Right forelimb (tissue), 1 donor: ENCODE results near the gene FAM234B.

Source experiments
- DNase-seq: peaks from one replicate; pipeline ENCODE4 v3.0.0-alpha.2; 2018

The FAM234B gene

GRCh38 chr12:13094367-13094766, 50.2 kb downstream of the FAM234B start:
- no peak for DNase-seq

GRCh38 chr12:13095266-13095995, 51.2 kb downstream of the FAM234B start:
- no peak for DNase-seq

GRCh38 chr12:13097491-13098011, 53.4 kb downstream of the FAM234B start:
- DNase-seq, result peak; percentile 67

- DNase-seq, result no peak
Observed at GRCh38 chr12:13099066-13099843, 55.1 kb downstream of the FAM234B start.

GRCh38 chr12:13099844-13100604, 55.8 kb downstream of the FAM234B start:
- DNase-seq, result no peak

GRCh38 chr12:13100605-13100881, 56.4 kb downstream of the FAM234B start:
- no peak for DNase-seq

GRCh38 chr12:13100882-13101769, 56.9 kb downstream of the FAM234B start:
- peak; percentile 93 for DNase-seq

- no peak for DNase-seq
Observed at GRCh38 chr12:13101821-13102375, 57.7 kb downstream of the FAM234B start.

GRCh38 chr12:13102461-13103195, 58.4 kb downstream of the FAM234B start:
- DNase-seq, result no peak

- no peak for DNase-seq
Observed at GRCh38 chr12:13103391-13104033, 59.3 kb downstream of the FAM234B start, which contains the start of gene GSG1. Gene GSG1 (minus strand): TSS chr12:13103667. CDS start chr12:13103512, 155 bp downstream.

- DNase-seq, result no peak
Observed at GRCh38 chr12:13104409-13104808, 60.2 kb downstream of the FAM234B start.

- DNase-seq, result no peak
Observed at GRCh38 chr12:13105781-13106180, 61.6 kb downstream of the FAM234B start.

GRCh38 chr12:13106666-13107065, 62.5 kb downstream of the FAM234B start:
- DNase-seq, result no peak

GRCh38 chr12:13112968-13113367, 68.8 kb downstream of the FAM234B start:
- DNase-seq, result no peak

- no peak for DNase-seq
Observed at GRCh38 chr12:13114251-13115052, 70.3 kb downstream of the FAM234B start.

GRCh38 chr12:13116259-13116658, 72.1 kb downstream of the FAM234B start:
- DNase-seq, result peak; percentile 64

- DNase-seq, result no peak
Observed at GRCh38 chr12:13117029-13117428, 72.8 kb downstream of the FAM234B start.

- no peak for DNase-seq
Observed at GRCh38 chr12:13119826-13120225, 75.6 kb downstream of the FAM234B start.

- DNase-seq, result no peak
Observed at GRCh38 chr12:13120413-13120812, 76.2 kb downstream of the FAM234B start.

GRCh38 chr12:13121568-13121967, 77.4 kb downstream of the FAM234B start:
- DNase-seq, result no peak
